ENCODE measurements around the gene TES.

DNA sequence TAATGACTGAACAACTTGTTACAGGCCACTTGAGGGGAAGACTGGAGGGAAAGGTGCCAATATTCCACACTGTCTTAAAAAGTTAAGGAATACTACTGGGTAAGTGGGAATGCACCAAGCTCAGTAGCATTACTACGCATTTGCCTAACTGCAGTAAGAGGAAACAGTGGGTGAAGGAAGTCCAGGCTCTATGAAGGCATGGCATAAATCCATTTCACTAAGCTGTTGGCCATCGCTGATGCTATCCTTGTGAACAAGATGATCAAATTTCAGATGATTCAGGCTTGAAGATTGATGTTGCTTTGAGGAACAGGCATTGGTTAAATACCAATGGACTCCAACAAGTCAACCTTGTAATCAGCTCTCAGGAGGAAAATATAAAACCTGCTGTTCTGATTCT is 44.2 kb upstream of the TES start:
- TF ChIP-seq, protein P1, sequence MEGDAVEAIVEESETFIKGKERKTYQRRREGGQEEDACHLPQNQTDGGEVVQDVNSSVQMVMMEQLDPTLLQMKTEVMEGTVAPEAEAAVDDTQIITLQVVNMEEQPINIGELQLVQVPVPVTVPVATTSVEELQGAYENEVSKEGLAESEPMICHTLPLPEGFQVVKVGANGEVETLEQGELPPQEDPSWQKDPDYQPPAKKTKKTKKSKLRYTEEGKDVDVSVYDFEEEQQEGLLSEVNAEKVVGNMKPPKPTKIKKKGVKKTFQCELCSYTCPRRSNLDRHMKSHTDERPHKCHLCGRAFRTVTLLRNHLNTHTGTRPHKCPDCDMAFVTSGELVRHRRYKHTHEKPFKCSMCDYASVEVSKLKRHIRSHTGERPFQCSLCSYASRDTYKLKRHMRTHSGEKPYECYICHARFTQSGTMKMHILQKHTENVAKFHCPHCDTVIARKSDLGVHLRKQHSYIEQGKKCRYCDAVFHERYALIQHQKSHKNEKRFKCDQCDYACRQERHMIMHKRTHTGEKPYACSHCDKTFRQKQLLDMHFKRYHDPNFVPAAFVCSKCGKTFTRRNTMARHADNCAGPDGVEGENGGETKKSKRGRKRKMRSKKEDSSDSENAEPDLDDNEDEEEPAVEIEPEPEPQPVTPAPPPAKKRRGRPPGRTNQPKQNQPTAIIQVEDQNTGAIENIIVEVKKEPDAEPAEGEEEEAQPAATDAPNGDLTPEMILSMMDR (IDR thresholded peaks at IDR 0.05; ENCODE audit: poor library complexity, severe bottlenecking) = no peak
- TF ChIP-seq POLR2AphosphoS5 (IDR thresholded peaks at IDR 0.05) = no peak
- TF ChIP-seq EZH2 (IDR thresholded peaks at IDR 0.05; ENCODE audit: borderline replicate concordance, insufficient read depth, low read length, poor library complexity, severe bottlenecking) = no peak
- TF ChIP-seq EP300 (conservative IDR thresholded peaks at IDR 0.05; ENCODE audit: poor library complexity, severe bottlenecking) = no peak

Data from neural cell (in vitro differentiated cells).